GM13977 (cell line): ENCODE measurements around the gene ME2.

ENCODE experiments used
- DNase-seq: peaks from one replicate; pipeline ENCODE4 v3.0.0; 2012; ENCODE audit warnings: low spot score
- CTCF ChIP-seq: IDR thresholded peaks from 2 replicates; pipeline ENCODE4 v1.5.1; 2012; ENCODE audit warnings: mild to moderate bottlenecking, control low read depth; ENCODE audit not compliant: insufficient read depth; ENCODE audit errors: extremely low read depth, missing control alignments
- in situ Hi-C: fragments of 300-500 bp; cut with MboI; formaldehyde crosslinking; loops from one replicate; pipeline ENCODE4 v1.12.0; 2022; ENCODE audit warnings: low sequenced_read_pairs, low pct_unique_long_range_greater_than_20kb, mixed read lengths, inconsistent platforms; ENCODE audit not compliant: unreplicated experiment

ME2 gene

GRCh38 chr18:50839996-50840395 lies 38.9 kb upstream of the ME2 start:
- DNase-seq, result no peak
- TF ChIP-seq CTCF, result no peak
- in situ Hi-C loops, result loop anchor here (25.0 kb wide), 1 partner anchor 197 kb away; the partner anchor contains the start of gene SMAD4

- no peak for DNase-seq
- in situ Hi-C loops, result loop anchor here (25.0 kb wide), 1 partner anchor 194 kb away; the partner anchor contains the start of gene SMAD4
- no peak for TF ChIP-seq CTCF
Measured at GRCh38 chr18:50842846-50843245, 36.1 kb upstream of the ME2 start.

GRCh38 chr18:50844554-50844953 lies 34.4 kb upstream of the ME2 start:
- in situ Hi-C loops, result loop anchor here (25.0 kb wide), 1 partner anchor 193 kb away; the partner anchor contains the start of gene SMAD4
- DNase-seq, result no peak
- TF ChIP-seq CTCF, result no peak

DNA sequence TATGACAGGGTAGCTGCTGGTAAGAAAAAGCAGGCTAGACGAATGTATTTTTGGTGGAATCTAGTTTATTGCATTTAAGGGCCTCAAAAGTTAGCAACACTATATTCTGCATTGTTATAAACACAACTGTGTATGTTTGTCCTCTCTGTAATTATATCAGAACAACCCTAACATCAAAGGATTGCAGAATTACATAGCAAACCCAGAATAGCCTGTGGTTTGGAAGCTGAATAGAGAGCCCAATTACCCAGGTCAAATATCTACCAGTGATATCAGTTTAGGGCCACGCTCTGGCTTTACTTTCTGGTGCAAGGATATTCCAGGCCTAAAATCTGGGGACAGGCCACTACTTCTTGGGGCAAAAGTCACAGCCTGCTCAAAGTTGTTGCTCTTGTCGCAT lies 34.0 kb upstream of the ME2 start:
- in situ Hi-C loops, result loop anchor here (25.0 kb wide), 1 partner anchor 192 kb away; the partner anchor contains the start of gene SMAD4
- TF ChIP-seq CTCF, result no peak
- no peak for DNase-seq

DNA sequence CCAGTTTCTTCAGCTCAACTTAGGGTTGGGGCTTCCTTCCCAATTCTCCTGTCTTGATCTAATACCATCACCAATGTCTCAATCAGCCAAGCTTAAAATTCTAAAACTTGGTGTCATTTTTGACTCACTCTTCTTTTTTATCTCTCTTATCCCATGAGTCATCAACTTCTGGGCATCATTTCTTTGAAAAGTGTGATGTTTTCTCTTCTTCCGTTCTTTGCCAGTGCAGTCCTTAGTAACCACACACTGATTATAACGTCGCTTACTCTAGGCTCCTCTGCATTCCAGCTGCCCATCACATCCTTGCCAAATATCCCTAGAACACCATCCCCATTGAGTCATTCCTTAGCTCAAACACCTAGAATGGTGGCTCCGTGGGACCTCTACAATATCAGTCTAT lies 31.7 kb upstream of the ME2 start:
- DNase-seq, result no peak
- in situ Hi-C loops, result loop anchor here (25.0 kb wide), 1 partner anchor 190 kb away; the partner anchor contains the start of gene SMAD4
- TF ChIP-seq CTCF, result no peak

DNA sequence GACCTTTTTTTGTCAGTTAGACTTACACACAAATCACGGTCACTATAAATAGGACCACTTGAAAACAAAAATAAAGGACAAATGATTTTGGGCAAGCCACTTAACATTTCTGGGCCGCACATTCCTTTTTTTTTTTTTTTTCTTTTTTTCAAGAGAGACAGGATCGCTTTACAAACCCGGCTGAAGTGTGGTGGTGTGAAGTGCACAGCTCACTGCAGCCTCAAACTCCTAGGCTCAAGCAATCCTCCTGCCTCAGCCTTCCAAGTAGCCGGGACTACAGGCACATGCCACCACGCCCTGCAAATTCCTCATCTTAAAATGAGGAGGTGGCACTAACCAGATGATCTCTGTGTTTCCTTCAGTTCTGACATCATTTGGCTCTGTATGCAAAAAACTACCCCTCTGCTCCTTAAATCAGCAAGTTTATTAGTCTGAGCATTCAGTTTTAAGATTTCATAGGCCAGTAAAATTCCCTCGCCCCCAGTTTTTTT lies 30.8 kb upstream of the ME2 start:
- in situ Hi-C loops, result loop anchor here (25.0 kb wide), 1 partner anchor 189 kb away; the partner anchor contains the start of gene SMAD4
- no peak for TF ChIP-seq CTCF
- DNase-seq, result no peak
